BLaER1 (cell line): ENCODE data around the gene OR5AN1.
A peak's percentile ranks its signal among the peaks of the same experiment; 100 is the strongest.

ENCODE experiments used
- H3K27ac ChIP-seq: shearing (Covaris generic); formaldehyde crosslinking; 2 replicates; pipeline ENCODE4 v1.8.1; 2022
- H3K27me3 ChIP-seq: shearing (Covaris generic); formaldehyde crosslinking; 2 replicates; pipeline ENCODE4 v1.8.1; 2022
- H3K36me3 ChIP-seq: shearing (Covaris generic); formaldehyde crosslinking; 2 replicates; pipeline ENCODE4 v1.8.1; 2022
- H3K4me1 ChIP-seq: shearing (Covaris generic); formaldehyde crosslinking; 2 replicates; pipeline ENCODE4 v1.8.1; 2022
- H3K4me2 ChIP-seq: shearing (Covaris generic); formaldehyde crosslinking; 2 replicates; pipeline ENCODE4 v1.8.1; 2022
- H3K4me3 ChIP-seq: shearing (Covaris generic); formaldehyde crosslinking; 2 replicates; pipeline ENCODE4 v1.8.1; 2022
- H3K9ac ChIP-seq: shearing (Covaris generic); formaldehyde crosslinking; 2 replicates; pipeline ENCODE4 v1.8.1; 2022
- H3K9me3 ChIP-seq: shearing (Covaris generic); formaldehyde crosslinking; 2 replicates; pipeline ENCODE4 v1.8.1; 2022
- H4K20me1 ChIP-seq: shearing (Covaris generic); formaldehyde crosslinking; 2 replicates; pipeline ENCODE4 v1.8.1; 2022
- Cebpa-rat ChIP-seq: shearing (Covaris generic); IDR thresholded peaks from 2 replicates; pipeline ENCODE4 v1.8.1; 2022

OR5AN1 gene

GRCh38 chr11:59380263-59381059 lies 21.8 kb downstream of the OR5AN1 start:
- no peaks in the 10 kb centered on the region; the same call in 1 of the 2 replicates for H3K4me1 ChIP-seq
- H3K4me2 ChIP-seq = no peak overlapping the region
- H3K9me3 ChIP-seq = no peaks in the 10 kb centered on the region
- no peaks in the 10 kb centered on the region for H3K27me3 ChIP-seq
- H3K9ac ChIP-seq = no peak overlapping the region
- H3K27ac ChIP-seq = no peak overlapping the region
- no peak overlapping the region for H3K4me3 ChIP-seq
- no peak for TF ChIP-seq Cebpa-rat
- no peaks in the 10 kb centered on the region for H4K20me1 ChIP-seq
- H3K36me3 ChIP-seq = no peaks in the 10 kb centered on the region

GRCh38 chr11:59394186-59394585 lies 35.5 kb downstream of the OR5AN1 start:
- H4K20me1 ChIP-seq = no peaks in the 10 kb centered on the region
- no peak overlapping the region for H3K4me2 ChIP-seq
- H3K36me3 ChIP-seq = no peaks in the 10 kb centered on the region
- H3K4me1 ChIP-seq = no peaks in the 10 kb centered on the region
- H3K27ac ChIP-seq = no peak overlapping the region
- TF ChIP-seq Cebpa-rat = no peak
- no peaks in the 10 kb centered on the region for H3K27me3 ChIP-seq
- no peaks in the 10 kb centered on the region for H3K9me3 ChIP-seq
- H3K9ac ChIP-seq = no peak overlapping the region
- no peak overlapping the region for H3K4me3 ChIP-seq

GRCh38 chr11:59400461-59401261 lies 42.0 kb downstream of the OR5AN1 start:
- Histone ChIP-seq H3K27ac (no peak overlapping the region), H3K9ac (no peak overlapping the region), H3K36me3 (no peaks in the 10 kb centered on the region), H3K4me3 (no peak overlapping the region), H3K4me1 (no peaks in the 10 kb centered on the region), H3K9me3 (peaks cover 32% of the 10 kb centered on the region), H4K20me1 (no peaks in the 10 kb centered on the region), H3K27me3 (no peaks in the 10 kb centered on the region), H3K4me2 (no peak overlapping the region)
- no peak for TF ChIP-seq Cebpa-rat

GRCh38 chr11:59401262-59401552 lies 42.5 kb downstream of the OR5AN1 start:
- H3K4me2 ChIP-seq = no peak overlapping the region
- H3K27me3 ChIP-seq = no peaks in the 10 kb centered on the region
- no peak for TF ChIP-seq Cebpa-rat
- no peak overlapping the region for H3K27ac ChIP-seq
- no peak overlapping the region for H3K9ac ChIP-seq
- H4K20me1 ChIP-seq = no peaks in the 10 kb centered on the region
- no peaks in the 10 kb centered on the region for H3K36me3 ChIP-seq
- H3K4me3 ChIP-seq = no peak overlapping the region
- H3K4me1 ChIP-seq = no peaks in the 10 kb centered on the region
- peaks cover 32% of the 10 kb centered on the region for H3K9me3 ChIP-seq

GRCh38 chr11:59403546-59403945 lies 44.9 kb downstream of the OR5AN1 start:
- no peaks in the 10 kb centered on the region for H3K4me1 ChIP-seq

GRCh38 chr11:59413646-59414045 lies 55.0 kb downstream of the OR5AN1 start:
- no peak overlapping the region for H3K4me2 ChIP-seq

More at GRCh38 chr11:59403546-59403945, 44.9 kb downstream of the OR5AN1 start:
- H3K27me3 ChIP-seq = no peaks in the 10 kb centered on the region
- no peak overlapping the region for H3K4me3 ChIP-seq
- H3K9me3 ChIP-seq = peaks cover 35% of the 10 kb centered on the region
- H3K9ac ChIP-seq = no peak overlapping the region
- no peak overlapping the region for H3K27ac ChIP-seq
- H3K36me3 ChIP-seq = no peaks in the 10 kb centered on the region
- H4K20me1 ChIP-seq = no peaks in the 10 kb centered on the region
- no peak overlapping the region for H3K4me2 ChIP-seq
- TF ChIP-seq Cebpa-rat = no peak

GRCh38 chr11:59415111-59415510 lies 56.4 kb downstream of the OR5AN1 start:
- Histone ChIP-seq H3K4me1 (no peaks in the 10 kb centered on the region), H3K27me3 (no peaks in the 10 kb centered on the region), H3K4me3 (no peak overlapping the region), H3K9ac (no peak overlapping the region), H3K4me2 (no peak overlapping the region), H4K20me1 (no peaks in the 10 kb centered on the region), H3K36me3 (no peaks in the 10 kb centered on the region), H3K9me3 (peaks cover 4% of the 10 kb centered on the region), H3K27ac (no peak overlapping the region)
- no peak for TF ChIP-seq Cebpa-rat

More at GRCh38 chr11:59413646-59414045, 55.0 kb downstream of the OR5AN1 start:
- H3K9me3 ChIP-seq = peaks cover 19% of the 10 kb centered on the region
- no peaks in the 10 kb centered on the region for H4K20me1 ChIP-seq
- no peak overlapping the region for H3K27ac ChIP-seq
- H3K27me3 ChIP-seq = no peaks in the 10 kb centered on the region
- no peak overlapping the region for H3K9ac ChIP-seq
- TF ChIP-seq Cebpa-rat = 0 out of 2 replicates have a peak, but pooled peaks have one; percentile 48
- H3K36me3 ChIP-seq = no peaks in the 10 kb centered on the region
- no peak overlapping the region for H3K4me3 ChIP-seq
- H3K4me1 ChIP-seq = no peaks in the 10 kb centered on the region

- H3K4me2 ChIP-seq = no peak overlapping the region
- H3K9ac ChIP-seq = no peak overlapping the region
- TF ChIP-seq Cebpa-rat = no peak
Observed at GRCh38 chr11:59416613-59417012, 57.9 kb downstream of the OR5AN1 start.

GRCh38 chr11:59417023-59417422 lies 58.3 kb downstream of the OR5AN1 start:
- H3K27me3 ChIP-seq = no peaks in the 10 kb centered on the region
- no peak overlapping the region for H3K4me2 ChIP-seq
- H3K36me3 ChIP-seq = no peaks in the 10 kb centered on the region
- peaks cover under 1% of the 10 kb centered on the region for H3K4me1 ChIP-seq
- TF ChIP-seq Cebpa-rat = no peak
- H3K4me3 ChIP-seq = no peak overlapping the region
- no peaks in the 10 kb centered on the region for H3K9me3 ChIP-seq
- H4K20me1 ChIP-seq = no peaks in the 10 kb centered on the region
- H3K27ac ChIP-seq = no peak overlapping the region
- no peak overlapping the region for H3K9ac ChIP-seq

More at GRCh38 chr11:59416613-59417012, 57.9 kb downstream of the OR5AN1 start:
- Histone ChIP-seq H3K36me3 (no peaks in the 10 kb centered on the region), H3K27ac (no peak overlapping the region), H4K20me1 (no peaks in the 10 kb centered on the region), H3K9me3 (no peaks in the 10 kb centered on the region), H3K4me1 (no peaks in the 10 kb centered on the region), H3K4me3 (no peak overlapping the region), H3K27me3 (no peaks in the 10 kb centered on the region)

- H3K4me2 ChIP-seq = no peak overlapping the region
- no peaks in the 10 kb centered on the region for H3K9me3 ChIP-seq
- H3K27ac ChIP-seq = no peak overlapping the region
- H4K20me1 ChIP-seq = no peaks in the 10 kb centered on the region
- no peak for TF ChIP-seq Cebpa-rat
- no peak overlapping the region for H3K4me3 ChIP-seq
- no peaks in the 10 kb centered on the region for H3K27me3 ChIP-seq
- no peaks in the 10 kb centered on the region for H3K36me3 ChIP-seq
- H3K9ac ChIP-seq = no peak overlapping the region
- H3K4me1 ChIP-seq = peaks cover 12% of the 10 kb centered on the region
Observed at GRCh38 chr11:59418156-59418555, 59.5 kb downstream of the OR5AN1 start.
